Measurements from ENCODE around the gene MUC2. TPM values are rescaled to one million over a fixed set of nuclear protein-coding genes. Genes with fewer than 3 reads are reported as not detected.

The MUC2 gene
- total and polyA plus RNA-seq, 2 donors (not counting 1 experiment from before 2014, with no cell fraction given), result not detected

DNA sequence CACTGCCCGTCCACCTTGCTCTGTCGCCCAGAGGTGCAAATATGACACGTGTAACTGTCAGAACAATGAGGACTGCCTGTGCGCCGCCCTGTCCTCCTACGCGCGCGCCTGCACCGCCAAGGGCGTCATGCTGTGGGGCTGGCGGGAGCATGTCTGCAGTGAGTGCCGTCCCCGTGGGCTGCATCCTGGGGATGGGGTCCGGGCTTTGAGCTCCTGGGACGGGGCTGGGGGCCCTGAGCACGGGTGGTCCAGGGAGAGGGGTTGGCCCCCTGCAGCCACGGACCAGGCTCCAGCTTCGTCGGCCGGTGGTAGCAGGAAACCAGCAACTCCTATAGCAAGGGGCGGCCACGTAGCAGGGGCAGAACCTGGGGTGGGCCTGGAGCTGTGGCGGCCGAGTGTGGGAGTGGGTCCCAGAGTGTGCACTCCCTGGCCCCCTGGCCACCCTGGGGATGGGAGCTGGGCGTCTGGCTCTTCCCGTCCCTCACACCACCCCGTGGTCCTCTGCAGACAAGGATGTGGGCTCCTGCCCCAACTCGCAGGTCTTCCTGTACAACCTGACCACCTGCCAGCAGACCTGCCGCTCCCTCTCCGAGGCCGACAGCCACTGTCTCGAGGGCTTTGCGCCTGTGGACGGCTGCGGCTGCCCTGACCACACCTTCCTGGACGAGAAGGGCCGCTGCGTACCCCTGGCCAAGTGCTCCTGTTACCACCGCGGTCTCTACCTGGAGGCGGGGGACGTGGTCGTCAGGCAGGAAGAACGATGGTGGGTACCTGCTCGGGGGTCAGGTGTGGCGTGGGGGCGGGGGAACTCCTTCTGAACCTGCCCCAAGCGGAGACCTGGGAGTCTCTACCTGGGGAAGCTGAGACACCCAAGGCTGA lies 10.1 kb downstream of the MUC2 start:
- no peaks in the 10 kb centered on the region for H3K4me1 ChIP-seq (ENCODE audit: control insufficient read depth in 2 of 2, insufficient read depth in 2 of 2, low read length in 2 of 2)
- ATAC-seq (ENCODE audit: low read depth), result no peak
- no peaks in the 10 kb centered on the region for H3K36me3 ChIP-seq (replicated peaks in 1 of 2; ENCODE audit: control extremely low read depth in 1 of 2, control insufficient read depth in 1 of 2, extremely low read depth in 1 of 2, insufficient read depth in 2 of 2, low read length in 1 of 2)
- DNase-seq, result no peak
- 70% methylated on average over 49 of the region's 49 CpGs for WGBS (ENCODE audit: insufficient coverage)
- H3K9ac ChIP-seq (ENCODE audit: low read length), result no peak overlapping the region
- H3K4me3 Mint-ChIP-seq, result no peak overlapping the region
- H3K9me3 Mint-ChIP-seq (ENCODE audit: insufficient read depth), result no peaks in the 10 kb centered on the region
- no peaks in the 10 kb centered on the region for H3K79me2 ChIP-seq (ENCODE audit: control insufficient read depth, insufficient read depth, low read length)
- no peaks in the 10 kb centered on the region for H3K27me3 ChIP-seq (replicated peaks in 1 of 4; ENCODE audit: control extremely low read depth in 1 of 4, control insufficient read depth in 3 of 4, insufficient read depth in 4 of 4, low read length in 3 of 4)
- CTCF ChIA-PET, result no interaction called here
- H3K27me3 Mint-ChIP-seq, result no peaks in the 10 kb centered on the region
- no peaks in the 10 kb centered on the region for H4K20me1 ChIP-seq (ENCODE audit: control insufficient read depth, insufficient read depth, low read length, poor library complexity, severe bottlenecking)
- H3K4me1 Mint-ChIP-seq, result no peaks in the 10 kb centered on the region
- no peak overlapping the region for H3K27ac ChIP-seq (ENCODE audit: low read length in 2 of 2)
- H3K4me2 ChIP-seq (replicated peaks; ENCODE audit: low read depth, low read length, poor library complexity, severe bottlenecking), result no peak overlapping the region
- intact Hi-C loops (cut with micrococcal nuclease), result no loop called here
- no peak overlapping the region for H3K4me3 ChIP-seq (ENCODE audit: control extremely low read depth in 1 of 5, extremely low read depth in 1 of 5, insufficient read depth in 1 of 5, low read depth in 2 of 5, low read length in 4 of 5)
- no peak overlapping the region for H2AFZ ChIP-seq (ENCODE audit: insufficient read depth, low read depth, low read length, poor library complexity, severe bottlenecking)
- POLR2A ChIA-PET, result no interaction called here
- TF ChIP-seq, protein P1, sequence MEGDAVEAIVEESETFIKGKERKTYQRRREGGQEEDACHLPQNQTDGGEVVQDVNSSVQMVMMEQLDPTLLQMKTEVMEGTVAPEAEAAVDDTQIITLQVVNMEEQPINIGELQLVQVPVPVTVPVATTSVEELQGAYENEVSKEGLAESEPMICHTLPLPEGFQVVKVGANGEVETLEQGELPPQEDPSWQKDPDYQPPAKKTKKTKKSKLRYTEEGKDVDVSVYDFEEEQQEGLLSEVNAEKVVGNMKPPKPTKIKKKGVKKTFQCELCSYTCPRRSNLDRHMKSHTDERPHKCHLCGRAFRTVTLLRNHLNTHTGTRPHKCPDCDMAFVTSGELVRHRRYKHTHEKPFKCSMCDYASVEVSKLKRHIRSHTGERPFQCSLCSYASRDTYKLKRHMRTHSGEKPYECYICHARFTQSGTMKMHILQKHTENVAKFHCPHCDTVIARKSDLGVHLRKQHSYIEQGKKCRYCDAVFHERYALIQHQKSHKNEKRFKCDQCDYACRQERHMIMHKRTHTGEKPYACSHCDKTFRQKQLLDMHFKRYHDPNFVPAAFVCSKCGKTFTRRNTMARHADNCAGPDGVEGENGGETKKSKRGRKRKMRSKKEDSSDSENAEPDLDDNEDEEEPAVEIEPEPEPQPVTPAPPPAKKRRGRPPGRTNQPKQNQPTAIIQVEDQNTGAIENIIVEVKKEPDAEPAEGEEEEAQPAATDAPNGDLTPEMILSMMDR (IDR thresholded peaks at IDR 0.05), result no peak
- no peak for TF ChIP-seq EZH2 (IDR thresholded peaks at IDR 0.05; ENCODE audit: borderline replicate concordance, insufficient read depth, low read depth, low read length, poor library complexity, severe bottlenecking)
- H3K27ac Mint-ChIP-seq, result no peak overlapping the region
- H3K9me3 ChIP-seq (ENCODE audit: control extremely low read depth in 1 of 3, control insufficient read depth in 2 of 3, insufficient read depth in 1 of 3, low read length in 2 of 3), result peaks cover 0 to 2% (median 0%) of the 10 kb centered on the region in 3 donors

GRCh38 chr11:1085440-1086170 lies 10.9 kb downstream of the MUC2 start:
- Histone ChIP-seq H3K27ac (ENCODE audit: low read length in 2 of 2) (no peak overlapping the region), H3K27me3 (replicated peaks in 1 of 4; ENCODE audit: control extremely low read depth in 1 of 4, control insufficient read depth in 3 of 4, insufficient read depth in 4 of 4, low read length in 3 of 4) (no peaks in the 10 kb centered on the region), H4K20me1 (ENCODE audit: control insufficient read depth, insufficient read depth, low read length, poor library complexity, severe bottlenecking) (no peaks in the 10 kb centered on the region), H3K79me2 (ENCODE audit: control insufficient read depth, insufficient read depth, low read length) (no peaks in the 10 kb centered on the region), H3K4me3 (ENCODE audit: control extremely low read depth in 1 of 5, extremely low read depth in 1 of 5, insufficient read depth in 1 of 5, low read depth in 2 of 5, low read length in 4 of 5) (no peak overlapping the region), H3K36me3 (replicated peaks in 1 of 2; ENCODE audit: control extremely low read depth in 1 of 2, control insufficient read depth in 1 of 2, extremely low read depth in 1 of 2, insufficient read depth in 2 of 2, low read length in 1 of 2) (no peaks in the 10 kb centered on the region), H3K4me1 (ENCODE audit: control insufficient read depth in 2 of 2, insufficient read depth in 2 of 2, low read length in 2 of 2) (no peaks in the 10 kb centered on the region), H3K9me3 (ENCODE audit: control extremely low read depth in 1 of 3, control insufficient read depth in 2 of 3, insufficient read depth in 1 of 3, low read length in 2 of 3) (peaks cover 0 to 9% (median 0%) of the 10 kb centered on the region in 3 donors), H2AFZ (ENCODE audit: insufficient read depth, low read depth, low read length, poor library complexity, severe bottlenecking) (no peak overlapping the region), H3K9ac (ENCODE audit: low read length) (no peak overlapping the region), H3K4me2 (replicated peaks; ENCODE audit: low read depth, low read length, poor library complexity, severe bottlenecking) (no peak overlapping the region)
- CTCF ChIA-PET, result no interaction called here
- H3K4me1 Mint-ChIP-seq, result no peaks in the 10 kb centered on the region
- DNase-seq (no peak), ATAC-seq (ENCODE audit: low read depth) (no peak)
- POLR2A ChIA-PET, result no interaction called here
- H3K27me3 Mint-ChIP-seq, result no peaks in the 10 kb centered on the region
- TF ChIP-seq, protein P1 (IDR thresholded peaks at IDR 0.05), result no peak
- TF ChIP-seq EZH2 (IDR thresholded peaks at IDR 0.05; ENCODE audit: borderline replicate concordance, insufficient read depth, low read depth, low read length, poor library complexity, severe bottlenecking), result no peak
- no peak overlapping the region for H3K27ac Mint-ChIP-seq
- 91% methylated on average over 23 of the region's 26 CpGs for WGBS (ENCODE audit: insufficient coverage)
- intact Hi-C loops (cut with micrococcal nuclease), result no loop called here
- no peaks in the 10 kb centered on the region for H3K9me3 Mint-ChIP-seq (ENCODE audit: insufficient read depth)
- no peak overlapping the region for H3K4me3 Mint-ChIP-seq
